H54 (cell line): ENCODE measurements around the gene MRS2.
"Not testable (repeated sequence)": the region's sequence is repeated elsewhere in the genome, so short reads cannot be mapped to it uniquely, and the experiment has no call there.

Source experiments
- DNase-seq: peaks from one replicate; pipeline ENCODE4 v3.0.0; 2011; ENCODE audit warnings: low spot score, mixed read lengths; ENCODE audit not compliant: insufficient read length
- FAIRE-seq: peaks from 3 replicates; lab custom pipeline; 2011; peaks lifted over from hg19 to GRCh38; lab: Jason Lieb, UNC
- POLR2A ChIP-seq: IDR thresholded peaks from 2 replicates; pipeline ENCODE4 v1.6.1; 2011; ENCODE audit warnings: low read depth, mild to moderate bottlenecking, low read length

The MRS2 gene

GRCh38 chr6:24381476-24382219 is 21.1 kb upstream of the MRS2 start:
- DNase-seq = no peak
- no peak for TF ChIP-seq POLR2A
- FAIRE-seq = no peak

DNA sequence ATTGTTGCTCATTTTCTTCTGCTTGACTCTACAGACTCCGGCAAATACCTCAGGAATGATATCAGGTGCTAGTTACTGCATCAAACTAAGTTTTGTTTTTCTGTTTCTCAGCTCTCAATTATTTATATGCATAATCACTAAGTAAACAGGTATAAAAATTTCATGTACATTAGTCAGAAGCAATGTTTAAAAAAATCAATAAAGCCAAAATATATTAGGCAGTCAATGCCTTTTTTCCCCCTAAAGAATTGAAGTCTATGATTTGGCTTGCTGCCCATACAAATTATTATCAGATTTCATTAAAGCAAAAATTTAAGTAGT is 20.6 kb upstream of the MRS2 start:
- DNase-seq (no peak), FAIRE-seq (no peak)
- TF ChIP-seq POLR2A = no peak

- FAIRE-seq, DNase-seq: not testable (repeated sequence)
Measured at GRCh38 chr6:24382891-24383494, 19.7 kb upstream of the MRS2 start.

DNA sequence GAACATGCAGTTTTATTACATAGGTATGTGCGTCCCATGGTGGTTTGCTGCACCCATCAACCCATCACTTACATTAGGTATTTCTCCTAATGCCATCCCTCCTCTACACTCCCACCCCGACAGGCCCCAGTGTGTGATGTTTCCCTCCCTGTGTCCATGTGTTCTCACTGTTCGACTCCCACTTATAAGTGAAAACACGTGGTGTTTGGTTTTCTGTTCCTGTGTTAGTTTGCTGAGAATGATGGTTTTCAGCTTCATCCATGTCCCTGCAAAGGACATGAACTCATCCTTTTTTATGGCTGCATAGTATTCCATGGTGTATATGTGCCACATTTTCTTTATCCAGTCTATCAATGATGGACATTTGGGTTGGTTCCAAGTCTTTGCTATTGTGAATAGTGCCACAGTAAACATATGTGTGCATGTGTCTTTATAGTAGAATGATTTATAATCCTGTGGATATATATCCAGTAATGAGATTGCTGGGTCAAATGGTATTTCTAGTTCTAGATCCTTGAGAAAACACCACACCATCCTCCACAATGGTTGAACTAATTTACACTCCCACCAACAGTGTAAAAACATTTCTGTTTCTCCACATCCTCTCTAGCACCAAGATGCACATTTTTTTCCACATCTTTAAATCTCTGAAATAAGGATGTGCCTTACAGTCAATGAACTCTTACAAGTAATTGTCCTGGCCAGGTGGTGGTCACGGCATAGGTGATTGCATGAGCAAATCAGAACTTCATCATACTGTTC is 18.2 kb upstream of the MRS2 start:
- not testable (repeated sequence) for FAIRE-seq

GRCh38 chr6:24385536-24386269 is 17.0 kb upstream of the MRS2 start:
- FAIRE-seq = no peak
- no peak for TF ChIP-seq POLR2A
- DNase-seq = no peak

More for the DNA sequence above, 18.2 kb upstream of the MRS2 start:
- not testable (repeated sequence) for DNase-seq

DNA sequence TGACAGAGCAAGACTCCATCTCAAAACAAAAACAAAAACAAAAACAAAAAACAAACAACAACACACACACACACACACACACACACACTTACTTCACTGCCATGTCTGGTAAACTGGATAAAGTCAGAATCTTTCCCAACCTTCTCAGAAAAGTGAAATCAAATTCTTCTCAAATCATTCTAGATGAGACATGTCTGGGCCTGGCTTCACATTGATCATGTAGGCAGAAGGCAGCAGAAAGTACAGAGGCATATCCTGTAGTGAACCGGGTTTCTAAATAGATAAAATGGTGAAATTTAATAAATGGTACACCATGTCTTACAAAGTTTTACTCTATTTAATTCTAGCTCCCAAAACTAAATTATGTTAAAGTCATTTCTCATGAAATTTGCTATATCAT is 14.9 kb upstream of the MRS2 start:
- FAIRE-seq (no peak), DNase-seq (no peak)
- TF ChIP-seq POLR2A = no peak

DNA sequence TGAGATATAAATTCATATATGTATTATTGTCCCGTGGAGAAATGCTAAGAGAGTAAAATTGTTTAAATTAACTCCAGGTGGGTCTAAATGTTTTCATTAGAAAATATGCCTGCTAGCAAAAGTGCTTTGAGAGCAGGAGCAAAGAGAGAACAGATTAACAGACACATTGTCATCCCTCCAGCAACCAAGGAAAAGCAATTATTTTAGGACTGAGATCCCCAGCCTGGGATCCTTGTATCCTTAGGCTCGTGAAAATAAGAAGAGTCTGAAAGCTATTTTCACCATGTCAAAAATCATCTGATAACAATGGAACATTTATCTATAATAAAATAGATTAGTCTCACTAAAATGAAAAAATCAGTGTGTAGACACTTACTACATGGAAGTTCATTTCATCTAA is 11.5 kb upstream of the MRS2 start:
- no peak for TF ChIP-seq POLR2A
- DNase-seq (no peak), FAIRE-seq (no peak)

DNA sequence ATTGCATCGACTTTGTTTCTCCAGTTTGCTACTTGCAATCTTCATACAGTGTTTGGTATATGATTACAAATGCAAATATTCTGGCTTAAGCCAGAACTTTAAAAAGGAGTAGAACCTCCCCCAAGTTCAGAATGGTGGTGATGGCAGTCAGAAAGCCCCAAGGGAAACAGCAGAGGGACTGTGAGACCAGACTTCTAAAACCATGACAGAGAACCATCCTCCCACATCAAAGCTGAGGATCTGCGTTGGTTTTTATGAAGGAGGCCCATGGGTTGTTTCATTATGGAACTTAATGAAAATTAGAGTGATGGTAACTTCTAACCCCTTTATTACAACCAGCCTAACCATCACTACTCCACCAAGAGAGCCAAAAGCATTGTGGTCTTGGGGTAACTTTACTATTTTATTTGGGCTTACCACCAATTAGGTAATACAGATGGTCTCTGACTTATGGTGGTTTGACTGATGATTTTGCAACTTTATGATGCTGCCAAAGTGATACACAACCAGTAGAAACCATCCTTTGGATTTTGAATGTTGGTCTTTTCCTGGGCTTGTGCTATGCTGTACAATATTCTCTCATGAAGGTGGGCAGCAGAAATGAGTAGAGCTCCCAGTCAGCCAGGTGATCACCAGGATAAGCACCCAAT is 10.9 kb upstream of the MRS2 start:
- no peak for FAIRE-seq
- TF ChIP-seq POLR2A = no peak
- no peak for DNase-seq

- DNase-seq (no peak), FAIRE-seq (no peak)
- no peak for TF ChIP-seq POLR2A
Measured at GRCh38 chr6:24394061-24394779, 8.5 kb upstream of the MRS2 start.

DNA sequence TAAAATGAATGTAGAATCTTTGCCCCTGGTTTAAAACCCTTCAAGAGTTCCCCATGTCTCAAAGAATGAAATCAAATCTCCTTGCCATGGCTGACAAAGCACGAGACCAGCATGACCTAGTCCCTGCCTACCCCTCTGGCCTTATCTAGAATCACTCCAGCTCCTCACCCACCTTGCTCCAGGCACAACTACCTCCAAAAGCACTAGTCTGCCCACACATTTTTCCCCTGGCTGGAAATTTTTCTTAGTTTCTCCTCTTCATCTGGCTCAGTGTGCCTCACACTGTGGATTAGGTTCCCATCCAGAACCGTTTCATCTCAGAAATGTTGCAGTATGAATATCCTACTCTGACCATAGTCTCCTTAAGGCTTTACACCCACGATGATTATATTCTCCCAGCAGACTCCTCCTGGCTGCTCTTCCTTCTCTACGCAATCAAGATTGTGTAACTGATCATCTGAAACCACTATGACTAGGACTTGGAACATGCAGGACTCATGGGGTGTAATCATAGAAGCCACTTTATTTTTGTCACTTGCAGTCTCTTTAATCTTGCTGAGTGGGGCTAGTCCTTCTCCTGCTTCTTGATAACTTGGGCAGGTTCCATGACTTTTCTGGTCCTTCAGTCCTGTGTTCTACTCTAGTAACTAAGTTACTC is 7.8 kb upstream of the MRS2 start:
- no peak for TF ChIP-seq POLR2A
- FAIRE-seq (peak; percentile 84), DNase-seq (peak; percentile 27)

DNA sequence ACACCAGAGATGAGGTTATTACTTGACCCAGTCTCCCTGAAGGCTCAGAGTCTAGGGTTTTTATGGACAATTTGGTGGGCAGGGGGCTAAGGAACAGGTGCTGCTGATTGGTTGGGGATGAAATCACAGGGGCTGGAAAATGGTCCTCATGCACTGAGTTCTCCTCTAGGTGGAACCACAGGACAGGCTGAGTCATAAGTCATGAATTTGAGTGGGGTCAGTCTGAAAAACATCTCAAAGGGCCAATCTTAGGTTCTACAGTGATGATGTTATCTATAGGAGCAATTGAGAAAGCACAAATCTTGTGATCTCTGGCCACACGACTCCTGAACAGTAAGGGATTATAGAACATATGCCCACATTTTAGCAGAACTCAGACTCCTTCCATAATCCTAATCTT is 5.9 kb upstream of the MRS2 start:
- FAIRE-seq (no peak), DNase-seq (no peak)

GRCh38 chr6:24397631-24398030 is 5.1 kb upstream of the MRS2 start:
- no peak for TF ChIP-seq POLR2A
- DNase-seq = no peak
- FAIRE-seq = no peak

More for the DNA sequence above, 5.9 kb upstream of the MRS2 start:
- TF ChIP-seq POLR2A = no peak

DNA sequence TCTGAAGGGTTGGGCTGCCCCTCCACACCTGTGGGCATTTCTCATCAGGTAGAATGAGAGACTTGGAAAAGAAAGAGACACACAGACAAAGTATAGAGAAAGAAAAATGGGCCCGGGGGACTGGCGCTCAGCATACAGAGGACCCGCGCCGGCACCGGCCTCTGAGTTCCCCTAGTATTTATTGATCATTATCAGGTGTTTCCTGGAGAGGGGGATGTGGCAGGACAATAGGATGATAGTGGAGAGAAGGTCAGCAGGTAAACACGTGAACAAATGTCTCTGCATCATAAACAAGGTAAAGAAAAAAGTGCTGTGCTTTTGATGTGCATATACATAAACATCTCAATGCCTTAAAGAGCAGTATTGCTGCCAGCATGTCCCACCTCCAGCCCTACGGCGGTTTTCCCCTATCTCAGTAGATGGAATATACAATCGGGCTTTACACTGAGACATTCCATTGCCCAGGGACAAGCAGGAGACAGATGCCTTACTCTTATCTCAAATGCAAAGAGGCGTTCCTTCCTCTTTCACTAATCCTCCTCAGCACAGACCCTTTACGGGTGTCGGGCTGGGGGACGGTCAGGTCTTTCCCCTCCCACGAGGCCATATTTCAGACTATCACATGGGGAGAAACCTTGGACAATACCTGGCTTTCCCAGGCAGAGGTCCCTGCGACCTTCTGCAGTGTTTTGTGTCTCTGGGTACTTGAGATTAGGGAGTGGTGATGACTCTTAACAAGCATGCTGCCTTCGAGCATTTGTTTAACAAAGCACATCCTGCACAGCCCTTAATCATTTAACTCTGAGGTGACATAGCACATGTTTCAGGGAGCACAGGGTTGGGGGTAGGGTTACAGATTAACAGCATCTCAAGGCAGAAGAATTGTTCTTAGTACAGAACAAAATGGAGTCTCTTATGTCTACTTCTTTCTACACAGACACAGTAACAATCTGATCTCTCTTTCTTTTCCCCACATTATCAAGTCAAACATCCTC is 2.4 kb upstream of the MRS2 start:
- DNase-seq, FAIRE-seq: not testable (repeated sequence)
